ENCODE measurements around the gene SERPINE1.
"Not testable (repeated sequence)": the region's sequence is repeated elsewhere in the genome, so short reads cannot be mapped to it uniquely, and the experiment has no call there.

The SERPINE1 gene

GRCh38 chr7:101126651-101127459, at the start of gene SERPINE1:
Gene SERPINE1 (plus strand): TSS chr7:101127104. CDS start chr7:101128394, 1,290 bp downstream.
- DNase-seq = peak in 7 of 14 donors; percentile 14 to 53 (median 36)

- DNase-seq = peak in 12 of 14 donors; percentile 11 to 63 (median 28)
Measured at GRCh38 chr7:101077303-101078086, 49.4 kb upstream of the SERPINE1 start.

- DNase-seq = no peak
Measured at GRCh38 chr7:101081432-101081831, 45.5 kb upstream of the SERPINE1 start.

GRCh38 chr7:101084865-101085161, 42.1 kb upstream of the SERPINE1 start:
- no peak for DNase-seq

- peak in 13 of 14 donors; percentile 36 to 87 (median 57) for DNase-seq
Measured at GRCh38 chr7:101085162-101085964, 41.5 kb upstream of the SERPINE1 start, which contains the start of gene TRIM56. Gene TRIM56 (plus strand): TSS chr7:101085481. CDS start chr7:101087313, 1,832 bp downstream.

GRCh38 chr7:101087334-101088068, 39.4 kb upstream of the SERPINE1 start:
- DNase-seq = no peak

- DNase-seq = no peak
Measured at GRCh38 chr7:101088069-101088425, 38.9 kb upstream of the SERPINE1 start.

GRCh38 chr7:101088858-101089529, 37.9 kb upstream of the SERPINE1 start:
- DNase-seq = no peak

- DNase-seq = no peak
Measured at GRCh38 chr7:101089876-101090275, 37.0 kb upstream of the SERPINE1 start.

- DNase-seq = not testable (repeated sequence)
Measured at GRCh38 chr7:101092266-101092905, 34.5 kb upstream of the SERPINE1 start.

- no peak for DNase-seq
Measured at GRCh38 chr7:101093906-101094305, 33.0 kb upstream of the SERPINE1 start.

GRCh38 chr7:101094376-101094775, 32.5 kb upstream of the SERPINE1 start:
- no peak for DNase-seq

GRCh38 chr7:101094791-101095375, 32.0 kb upstream of the SERPINE1 start:
- peak in 2 of 14 donors; percentile 9 to 17 for DNase-seq

GRCh38 chr7:101096331-101096956, 30.5 kb upstream of the SERPINE1 start:
- DNase-seq = no peak

- DNase-seq = no peak
Measured at GRCh38 chr7:101096957-101097347, 30.0 kb upstream of the SERPINE1 start.

GRCh38 chr7:101097561-101097960, 29.3 kb upstream of the SERPINE1 start:
- DNase-seq = no peak

- peak; percentile 37 to 96 (median 82) for DNase-seq
Measured at GRCh38 chr7:101099969-101100781, 26.7 kb upstream of the SERPINE1 start.

- DNase-seq = no peak
Measured at GRCh38 chr7:101100858-101101847, 25.8 kb upstream of the SERPINE1 start.

Measured in C1 segment of cervical spinal cord (tissue), 14 donors.